GM18861 (cell line): ENCODE data around the gene ZHX3.
A peak's percentile ranks its signal among the peaks of the same experiment; 100 is the strongest.
"Not testable (repeated sequence)": the region's sequence is repeated elsewhere in the genome, so short reads cannot be mapped to it uniquely, and the experiment has no call there.

ENCODE experiments used
- ATAC-seq: cut with Tn5 transposase; IDR thresholded peaks from one replicate; pipeline ENCODE4 v1.9.1; 2021; ENCODE audit not compliant: unreplicated experiment

The ZHX3 gene

GRCh38 chr20:41334443-41335421, 17.2 kb upstream of the ZHX3 start:
- no peak for ATAC-seq

- ATAC-seq = no peak
Observed at GRCh38 chr20:41334036-41334435, 16.5 kb upstream of the ZHX3 start.

DNA sequence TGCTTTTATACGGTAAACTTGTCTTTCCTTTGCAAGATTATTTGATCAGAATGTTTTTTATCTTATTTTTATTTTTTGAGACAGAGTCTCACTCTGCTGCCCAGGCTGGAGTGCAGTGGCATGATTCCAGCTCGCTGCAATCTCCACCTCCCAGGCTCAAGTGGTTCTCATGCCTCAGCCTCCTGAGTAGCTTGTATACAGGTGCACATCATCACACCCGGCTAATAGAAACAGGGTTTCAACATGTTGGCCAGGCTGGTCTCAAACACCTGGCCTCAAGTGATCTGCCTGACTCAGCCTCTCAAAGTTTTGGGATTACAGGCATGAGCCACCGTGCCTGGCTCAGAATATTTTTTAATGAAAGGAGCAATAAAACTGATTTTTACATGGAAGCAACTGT, 14.2 kb upstream of the ZHX3 start:
- no peak for ATAC-seq

DNA sequence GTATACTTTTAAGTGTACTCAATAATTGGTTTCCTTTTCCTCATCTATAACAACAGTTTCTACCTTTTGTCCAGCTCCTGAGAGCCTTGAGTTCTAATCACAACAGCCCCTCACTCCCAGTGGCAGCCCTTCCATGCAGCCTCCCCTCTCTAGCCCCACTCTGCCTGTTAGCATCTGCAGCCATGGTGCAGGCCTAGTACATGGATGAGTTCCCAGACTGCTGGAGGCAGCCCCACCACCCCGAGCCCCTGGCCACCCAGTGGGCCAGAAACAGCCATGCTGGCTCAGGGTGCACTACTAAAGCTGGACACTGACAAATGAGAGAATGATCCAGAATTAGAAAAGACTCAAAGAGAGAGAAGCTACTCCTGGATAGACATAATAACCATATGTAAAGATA, 13.4 kb upstream of the ZHX3 start:
- ATAC-seq = no peak

- ATAC-seq = no peak
Observed at GRCh38 chr20:41330343-41330720, 12.8 kb upstream of the ZHX3 start.

GRCh38 chr20:41329435-41330342, 12.2 kb upstream of the ZHX3 start:
- ATAC-seq = peak; percentile 83

- ATAC-seq = no peak
Observed at GRCh38 chr20:41327178-41327577, 9.6 kb upstream of the ZHX3 start.

GRCh38 chr20:41320976-41321375, 3.4 kb upstream of the ZHX3 start:
- no peak for ATAC-seq

GRCh38 chr20:41320441-41320840, 2.9 kb upstream of the ZHX3 start:
- no peak for ATAC-seq

- no peak for ATAC-seq
Observed at GRCh38 chr20:41318271-41318649, 729 bp upstream of the ZHX3 start.

- peak; percentile 26 for ATAC-seq
Observed at GRCh38 chr20:41316602-41317545, 657 bp downstream of the ZHX3 start.

- ATAC-seq = no peak
Observed at GRCh38 chr20:41316051-41316450, 1.5 kb downstream of the ZHX3 start.

DNA sequence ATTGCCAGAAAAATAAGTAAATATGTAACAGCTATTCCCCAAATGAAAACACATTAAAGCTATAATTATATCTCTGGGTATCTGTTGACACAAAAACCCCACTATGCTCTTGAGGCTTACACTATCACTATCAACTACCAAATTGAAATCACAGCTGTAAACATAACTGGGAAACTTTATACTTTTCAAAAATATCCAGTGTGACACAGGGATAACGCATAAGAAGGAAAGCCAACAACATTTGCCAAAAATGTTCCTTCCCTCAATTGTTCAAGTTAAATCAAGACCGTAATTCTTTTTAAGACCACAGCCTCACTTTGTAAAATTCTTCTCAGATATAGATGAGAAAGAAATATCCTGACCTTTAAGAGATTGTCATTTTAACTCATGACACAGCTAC, 3.1 kb downstream of the ZHX3 start:
- ATAC-seq = no peak

GRCh38 chr20:41312009-41312408, 5.5 kb downstream of the ZHX3 start:
- not testable (repeated sequence) for ATAC-seq

- no peak for ATAC-seq
Observed at GRCh38 chr20:41309817-41310216, 7.7 kb downstream of the ZHX3 start.

GRCh38 chr20:41308726-41309413, 8.7 kb downstream of the ZHX3 start:
- ATAC-seq = no peak

GRCh38 chr20:41308290-41308711, 9.2 kb downstream of the ZHX3 start:
- ATAC-seq = no peak

- ATAC-seq = no peak
Observed at GRCh38 chr20:41307021-41307420, 10.5 kb downstream of the ZHX3 start.

- ATAC-seq = peak; percentile 82
Observed at GRCh38 chr20:41306061-41306727, 11.3 kb downstream of the ZHX3 start.
